IMR-90 (cell line): ENCODE measurements around the gene RPL10. TPM values are rescaled to one million over a fixed set of nuclear protein-coding genes. Genes with fewer than 3 reads are reported as not detected.
A peak's percentile ranks its signal among the peaks of the same experiment; 100 is the strongest.

Experiments used
- ATAC-seq: fragments of 200-7000 bp; cut with Tn5 transposase; 2 replicates; pipeline ENCODE4 v1.9.1; 2020; ENCODE audit warnings: low read depth, mild to moderate bottlenecking, moderate library complexity
- BruUV-seq: library from RNA; stranded (reverse); fragments of 400-500 nt; replicated peaks from 2 replicates; lab custom pipeline; 2021; lab: Mats Ljungman, UMichigan
- CTCF ChIA-PET: fragments of 300-600 bp; formaldehyde crosslinking; extraction: SDS; loops from one replicate; lab custom pipeline; 2021; ENCODE audit warnings: antibody characterized with exemption; lab: Yijun Ruan, JAX
- POLR2A ChIA-PET: fragments of 300-600 bp; sonication (Branson Sonifier 250); formaldehyde crosslinking; loops from one replicate; lab custom pipeline; 2022; ENCODE audit warnings: antibody characterized with exemption; ENCODE audit not compliant: unreplicated experiment; lab: Charles Lee
- DNase-seq: peaks from one replicate; pipeline ENCODE4 v3.0.0; 2013
- H2AFZ ChIP-seq: replicated peaks from 2 replicates; pipeline ENCODE3; 2013; ENCODE audit warnings: low read length, mild to moderate bottlenecking; ENCODE audit not compliant: poor library complexity
- H2AK5ac ChIP-seq: 2 replicates; pipeline ENCODE4 v1.6.1; 2013; ENCODE audit warnings: low read depth, low read length, inconsistent platforms
- H2AK9ac ChIP-seq: replicated peaks from 2 replicates; pipeline ENCODE3; 2013; ENCODE audit warnings: mild to moderate bottlenecking, low read depth, low read length, moderate library complexity; ENCODE audit not compliant: poor library complexity
- H2BK120ac ChIP-seq: 2 replicates; pipeline ENCODE4 v1.6.1; 2013; ENCODE audit warnings: low read depth, low read length, inconsistent platforms
- H2BK15ac ChIP-seq: 3 replicates; pipeline ENCODE4 v1.6.1; 2013; ENCODE audit warnings: low read depth, low read length, inconsistent platforms
- H2BK20ac ChIP-seq: 2 replicates; pipeline ENCODE4 v1.6.1; 2013; ENCODE audit warnings: low read depth, mild to moderate bottlenecking, inconsistent platforms, low read length, moderate library complexity
- H2BK5ac ChIP-seq: 2 replicates; pipeline ENCODE4 v1.6.1; 2013; ENCODE audit warnings: mild to moderate bottlenecking, low read depth, low read length, inconsistent platforms; ENCODE audit not compliant: poor library complexity, severe bottlenecking
- H3K14ac ChIP-seq: replicated peaks from 2 replicates; pipeline ENCODE4 v1.6.1; 2013; ENCODE audit warnings: low read depth, low read length, inconsistent platforms
- H3K18ac ChIP-seq: 2 replicates; pipeline ENCODE4 v1.6.1; 2013; ENCODE audit warnings: low read depth, low read length, control low read depth
- H3K23ac ChIP-seq: 2 replicates; pipeline ENCODE4 v1.6.1; 2013; ENCODE audit warnings: low read depth, low read length, inconsistent platforms
- H3K27ac ChIP-seq: 2 replicates; pipeline ENCODE4 v1.5.1; 2013; ENCODE audit warnings: mild to moderate bottlenecking, control low read depth, low read length; ENCODE audit not compliant: insufficient read depth
- H3K27me3 ChIP-seq: 2 replicates; pipeline ENCODE4 v1.6.1; 2013; ENCODE audit warnings: low read length; ENCODE audit not compliant: control insufficient read depth, insufficient read depth
- H3K36me3 ChIP-seq: 2 replicates; pipeline ENCODE4 v1.6.1; 2013; ENCODE audit warnings: low read length, mixed read lengths; ENCODE audit not compliant: control insufficient read depth, insufficient read depth
- H3K4ac ChIP-seq: 2 replicates; pipeline ENCODE4 v1.6.1; 2013; ENCODE audit warnings: low read depth, low read length, inconsistent platforms
- H3K4me1 ChIP-seq: 2 replicates; pipeline ENCODE4 v1.6.1; 2013; ENCODE audit warnings: low read length, mixed read lengths; ENCODE audit not compliant: control insufficient read depth, insufficient read depth
- H3K4me2 ChIP-seq: 2 replicates; pipeline ENCODE4 v1.6.1; 2013; ENCODE audit warnings: low read depth, mild to moderate bottlenecking, control low read depth, low read length, moderate library complexity
- H3K4me3 ChIP-seq: 2 replicates; pipeline ENCODE4 v1.5.1; 2013; ENCODE audit warnings: low read depth, mild to moderate bottlenecking, control low read depth, low read length, moderate library complexity; ENCODE audit not compliant: insufficient read depth
- H3K56ac ChIP-seq: 2 replicates; pipeline ENCODE4 v1.6.1; 2013; ENCODE audit warnings: low read length, inconsistent platforms; ENCODE audit not compliant: insufficient read depth; ENCODE audit errors: extremely low read depth
- H3K79me1 ChIP-seq, 2 experiments: 2 replicates each; pipeline ENCODE4 v1.6.1; 2013; ENCODE audit warnings: low read length in 2 of 2, inconsistent platforms in 1 of 2, low read depth in 1 of 2
- H3K9ac ChIP-seq: 2 replicates; pipeline ENCODE4 v1.6.1; 2013; ENCODE audit warnings: low read depth, low read length, control low read depth
- H3K9me1 ChIP-seq: 2 replicates; pipeline ENCODE4 v1.6.1; 2013; ENCODE audit warnings: low read length, inconsistent platforms; ENCODE audit not compliant: insufficient read depth
- H3K9me3 ChIP-seq: 2 replicates; pipeline ENCODE4 v1.6.1; 2013; ENCODE audit warnings: low read length; ENCODE audit not compliant: control insufficient read depth, insufficient read depth
- H4K20me1 ChIP-seq: 2 replicates; pipeline ENCODE4 v1.6.1; 2013; ENCODE audit warnings: low read length, inconsistent platforms; ENCODE audit not compliant: insufficient read depth
- H4K5ac ChIP-seq: 2 replicates; pipeline ENCODE4 v1.6.1; 2013; ENCODE audit warnings: mild to moderate bottlenecking, low read depth, low read length, control low read depth
- H4K8ac ChIP-seq, 2 experiments: 2 replicates each; pipeline ENCODE4 v1.6.1; 2013; ENCODE audit warnings: low read depth in 2 of 2, low read length in 2 of 2, control low read depth in 1 of 2, inconsistent platforms in 1 of 2
- H4K91ac ChIP-seq: 2 replicates; pipeline ENCODE4 v1.6.1; 2013; ENCODE audit warnings: low read depth, low read length, inconsistent platforms; ENCODE audit not compliant: insufficient read depth
- BHLHE40 ChIP-seq: fragments of 150-350 bp; IDR thresholded peaks from 2 replicates; pipeline ENCODE4 v1.6.1; 2016; ENCODE audit warnings: mild to moderate bottlenecking, low read depth, low read length
- CHD1 ChIP-seq: IDR thresholded peaks from 2 replicates; pipeline ENCODE4 v1.6.1; 2012; ENCODE audit warnings: low read depth, low read length, improper control_type of control experiment
- ELK1 ChIP-seq: fragments of 150-350 bp; IDR thresholded peaks from 2 replicates; pipeline ENCODE4 v1.6.1; 2016; ENCODE audit warnings: low read depth, mild to moderate bottlenecking, low read length, moderate library complexity, borderline replicate concordance
- FOS ChIP-seq: fragments of 150-350 bp; IDR thresholded peaks from 2 replicates; pipeline ENCODE4 v1.6.1; 2016; ENCODE audit warnings: low read depth, low read length
- MAFK ChIP-seq: IDR thresholded peaks from 2 replicates; pipeline ENCODE4 v1.6.1; 2012; ENCODE audit warnings: low read depth, low read length, improper control_type of control experiment
- MXI1 ChIP-seq: IDR thresholded peaks from 2 replicates; pipeline ENCODE4 v1.6.1; 2012; ENCODE audit warnings: low read depth, mild to moderate bottlenecking, low read length, moderate library complexity, borderline replicate concordance
- POLR2A ChIP-seq: IDR thresholded peaks from 2 replicates; pipeline ENCODE4 v1.6.1; 2012; ENCODE audit warnings: mild to moderate bottlenecking, low read depth, low read length
- RAD21 ChIP-seq: IDR thresholded peaks from 2 replicates; pipeline ENCODE4 v1.6.1; 2012; ENCODE audit warnings: low read length, improper control_type of control experiment
- SMC3 ChIP-seq: fragments of 150-350 bp; IDR thresholded peaks from 2 replicates; pipeline ENCODE4 v1.6.1; 2016; ENCODE audit warnings: low read depth, mild to moderate bottlenecking, antibody characterized with exemption, low read length, moderate library complexity
- WGBS, 2 experiments: methylation state at CpG; one replicate each; pipeline versions ENCODE4 v1.1.5 to v1.1.7; 2013; ENCODE audit warnings: missing lambda C conversion rate in 2 of 2; ENCODE audit not compliant: insufficient read length in 1 of 2; ENCODE audit errors: extremely low coverage in 2 of 2; 5-methylcytosine and 5-hydroxymethylcytosine counted together
- dilution Hi-C: fragments of 300-500 bp; cut with HindIII; formaldehyde crosslinking; loops from one replicate; pipeline ENCODE4 v1.14.3; 2018; ENCODE audit warnings: low sequenced_read_pairs; ENCODE audit not compliant: unreplicated experiment
- in situ Hi-C: fragments of 300-500 bp; cut with MboI; formaldehyde crosslinking; loops from 3 replicates; pipeline ENCODE4 v1.14.3; 2019; ENCODE audit warnings: low sequenced_read_pairs, inconsistent platforms, mixed read lengths
- intact Hi-C: fragments of 100-400 bp; cut with micrococcal nuclease; formaldehyde crosslinking; loops from 2 replicates; pipeline ENCODE4 v1.10.0; 2022
- polyA plus RNA-seq, 3 experiments: library from polyadenylated mRNA; depleted of rRNA; stranded (reverse); fragments of >200 nt; gene quantifications; 2 replicates each; pipeline ENCODE4 v1.2.3, GENCODE V29; 2012; ENCODE audit warnings: low replicate concordance in 1 of 3
- total RNA-seq: library from RNA; depleted of rRNA; stranded (reverse); fragments of >200 nt; gene quantifications from 2 replicates; pipeline ENCODE4 v1.2.3, GENCODE V29; 2012
- TF ChIP-seq, protein P1 (sequence below): fragments of 150-350 bp; IDR thresholded peaks from 2 replicates; pipeline ENCODE4 v1.6.1; 2017; ENCODE audit warnings: mild to moderate bottlenecking, antibody characterized with exemption, low read length, low read depth

RPL10 gene
- total and polyA plus RNA-seq, 2 of the 4 experiments (the other 2 are of a cell fraction): 1,582 to 7,467 TPM

DNA sequence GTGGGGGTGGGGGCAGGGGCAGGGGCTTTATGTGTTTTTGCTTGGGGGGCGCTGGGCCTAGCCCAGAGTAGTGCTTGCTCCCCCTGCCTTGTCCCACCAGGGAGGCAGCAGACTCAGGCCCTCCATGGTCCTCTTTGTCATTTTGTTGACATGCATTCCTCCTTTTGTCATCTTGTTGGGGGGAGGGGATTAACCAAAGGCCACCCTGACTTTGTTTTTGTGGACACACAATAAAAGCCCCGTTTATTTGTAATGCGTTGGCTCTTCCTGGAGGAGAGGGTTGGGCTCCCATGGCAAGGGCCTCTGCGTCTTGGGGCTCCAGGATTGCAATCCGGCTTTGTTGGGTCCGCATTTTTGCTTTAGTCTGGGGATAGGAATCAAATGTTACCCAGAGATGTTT is 16.9 kb upstream of the RPL10 start:
- Histone ChIP-seq H3K4ac (no peak overlapping the region), H2BK120ac (no peak overlapping the region), H4K8ac (no peak overlapping the region), H3K9me3 (no peaks in the 10 kb centered on the region), H3K14ac (no peak overlapping the region), H3K4me3 (no peak overlapping the region), H3K79me1 (peaks cover 0 to 29% of the 10 kb centered on the region in 2 experiments; a peak in 3 of 4 replicates), H2BK5ac (no peak overlapping the region), H3K36me3 (peaks cover 11% of the 10 kb centered on the region; the same call in 1 of the 2 replicates), H2BK20ac (no peak overlapping the region), H3K27ac (no peak overlapping the region), H3K9me1 (0 out of 2 replicates have a peak, but pooled peaks cover 4% of the 10 kb centered on the region), H2AFZ (no peak overlapping the region), H2BK15ac (no peak overlapping the region), H3K27me3 (no peaks in the 10 kb centered on the region), H3K23ac (no peak overlapping the region), H2AK5ac (no peak overlapping the region), H3K18ac (no peak overlapping the region), H3K56ac (no peak overlapping the region), H4K20me1 (peaks cover 17% of the 10 kb centered on the region), H3K9ac (no peak overlapping the region), H4K91ac (no peak overlapping the region), H4K5ac (no peak overlapping the region), H3K4me1 (peaks cover 10% of the 10 kb centered on the region; the same call in 1 of the 2 replicates), H2AK9ac (peak overlapping the region; percentile 7), H3K4me2 (no peak overlapping the region)
- no peak for TF ChIP-seq FOS
- no peak for TF ChIP-seq CHD1
- TF ChIP-seq BHLHE40: no peak
- TF ChIP-seq, protein P1, sequence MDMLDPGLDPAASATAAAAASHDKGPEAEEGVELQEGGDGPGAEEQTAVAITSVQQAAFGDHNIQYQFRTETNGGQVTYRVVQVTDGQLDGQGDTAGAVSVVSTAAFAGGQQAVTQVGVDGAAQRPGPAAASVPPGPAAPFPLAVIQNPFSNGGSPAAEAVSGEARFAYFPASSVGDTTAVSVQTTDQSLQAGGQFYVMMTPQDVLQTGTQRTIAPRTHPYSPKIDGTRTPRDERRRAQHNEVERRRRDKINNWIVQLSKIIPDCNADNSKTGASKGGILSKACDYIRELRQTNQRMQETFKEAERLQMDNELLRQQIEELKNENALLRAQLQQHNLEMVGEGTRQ: no peak
- TF ChIP-seq MXI1: no peak
- TF ChIP-seq POLR2A: no peak
- no peak for TF ChIP-seq SMC3
- TF ChIP-seq ELK1: no peak
- TF ChIP-seq MAFK: no peak
- no peak for TF ChIP-seq RAD21
- CTCF ChIA-PET: no interaction called here
- POLR2A ChIA-PET: interaction anchor here (1.3 kb wide), 1 partner anchor 8 kb away, joined by 4 read pairs; no protein-coding TSS in a partner anchor
- in situ Hi-C loops (no loop called here), dilution Hi-C loops (no loop called here), intact Hi-C loops (no loop called here)
- ATAC-seq (no peak), DNase-seq (no peak)
- no TSS peak for BruUV-seq
- WGBS, 2 experiments: 70% methylated on average over 2 of the region's 6 CpGs; no CpG with 5 or more reads in 1 of the 2 experiments
